DND-41 (cell line): ENCODE results near the gene NR5A2.

Source experiments
- ATAC-seq: fragments of 200-7000 bp; cut with Tn5 transposase; 3 replicates; pipeline ENCODE4 v1.9.1; 2021; ENCODE audit warnings: low read depth; ENCODE audit not compliant: insufficient read depth
- DNase-seq: peaks from one replicate; pipeline ENCODE4 v3.0.0-alpha.2; 2020
- H2AFZ ChIP-seq: 2 replicates; pipeline ENCODE4 v1.6.0; 2012; ENCODE audit warnings: low read depth, low read length
- H3K27ac ChIP-seq: 2 replicates; pipeline ENCODE4 v1.5.1; 2012; ENCODE audit warnings: low read length, inconsistent platforms
- H3K27me3 ChIP-seq: fragments of 200-600 bp; sonication (generic); 2 replicates; pipeline ENCODE4 v1.6.0; 2012; ENCODE audit warnings: low read length, mild to moderate bottlenecking, inconsistent platforms; ENCODE audit not compliant: insufficient read depth, poor library complexity
- H3K36me3 ChIP-seq: 2 replicates; pipeline ENCODE4 v1.5.1; 2012; ENCODE audit warnings: low read length, inconsistent platforms; ENCODE audit not compliant: insufficient read depth
- H3K4me1 ChIP-seq: 2 replicates; pipeline ENCODE4 v1.5.1; 2012; ENCODE audit warnings: mild to moderate bottlenecking, low read length; ENCODE audit not compliant: insufficient read depth
- H3K4me2 ChIP-seq: 2 replicates; pipeline ENCODE4 v1.6.0; 2012; ENCODE audit warnings: mild to moderate bottlenecking, moderate library complexity, low read length, inconsistent platforms; ENCODE audit not compliant: insufficient read depth
- H3K4me3 ChIP-seq, 2 experiments: fragments of 200-600 bp in 1 of 2; shearing (Covaris generic) in 1 of 2; 2 replicates each; pipeline ENCODE4 v1.5.1; 2012 to 2016; ENCODE audit warnings: inconsistent platforms in 2 of 2, low read length in 2 of 2, mild to moderate bottlenecking in 2 of 2, low read depth in 1 of 2, moderate library complexity in 1 of 2
- H3K79me2 ChIP-seq: 2 replicates; pipeline ENCODE4 v1.6.0; 2012; ENCODE audit warnings: low read length, inconsistent platforms; ENCODE audit not compliant: insufficient read depth
- H3K9ac ChIP-seq: 2 replicates; pipeline ENCODE4 v1.6.0; 2012; ENCODE audit warnings: low read depth, mild to moderate bottlenecking, inconsistent platforms, low read length, moderate library complexity
- H3K9me3 ChIP-seq: 2 replicates; pipeline ENCODE4 v1.5.1; 2012; ENCODE audit warnings: low read length, moderate library complexity, mild to moderate bottlenecking, inconsistent platforms; ENCODE audit not compliant: insufficient read depth, severe bottlenecking
- H4K20me1 ChIP-seq: 2 replicates; pipeline ENCODE4 v1.6.0; 2012; ENCODE audit warnings: low read length; ENCODE audit not compliant: insufficient read depth
- EZH2 ChIP-seq: IDR thresholded peaks from 3 replicates; pipeline ENCODE4 v1.6.1; 2012; ENCODE audit warnings: borderline replicate concordance, low read depth, mild to moderate bottlenecking, moderate library complexity, low read length, inconsistent platforms; ENCODE audit not compliant: severe bottlenecking
- TF ChIP-seq, protein P1 (sequence below): IDR thresholded peaks from 2 replicates; pipeline ENCODE4 v1.5.1; 2012; ENCODE audit warnings: borderline replicate concordance, low read length, moderate library complexity, mild to moderate bottlenecking; ENCODE audit not compliant: poor library complexity, severe bottlenecking; ENCODE audit errors: extremely low read depth

Gene NR5A2

DNA sequence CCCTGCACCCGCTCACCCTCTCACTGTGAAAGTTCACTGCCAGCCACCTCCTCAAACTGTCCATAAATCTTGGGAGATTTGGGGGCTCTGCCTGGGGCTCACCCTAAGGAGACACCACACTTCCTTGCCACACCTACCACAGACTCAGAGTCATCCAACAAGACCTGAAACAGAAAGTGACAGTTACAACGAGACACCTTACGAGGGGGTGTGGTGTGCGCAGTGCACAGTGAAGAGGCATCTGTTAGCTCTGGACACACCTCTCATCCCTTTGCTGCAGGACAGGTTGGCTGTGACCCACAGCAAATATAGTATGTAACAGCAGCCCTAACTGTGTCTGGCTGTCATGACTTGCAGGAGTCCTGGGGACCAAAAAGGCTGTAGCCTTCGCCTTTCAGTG is 190.2 kb downstream of the NR5A2 start:
- Histone ChIP-seq H2AFZ (no peak overlapping the region), H3K27me3 (peaks cover 7% of the 10 kb centered on the region), H3K79me2 (no peaks in the 10 kb centered on the region), H3K36me3 (no peaks in the 10 kb centered on the region), H3K9me3 (no peaks in the 10 kb centered on the region), H3K9ac (no peak overlapping the region), H3K27ac (no peak overlapping the region), H4K20me1 (no peaks in the 10 kb centered on the region), H3K4me2 (no peak overlapping the region), H3K4me1 (no peaks in the 10 kb centered on the region), H3K4me3 (no peak overlapping the region)
- ATAC-seq (no peak), DNase-seq (no peak)
- TF ChIP-seq EZH2: no peak
- TF ChIP-seq, protein P1, sequence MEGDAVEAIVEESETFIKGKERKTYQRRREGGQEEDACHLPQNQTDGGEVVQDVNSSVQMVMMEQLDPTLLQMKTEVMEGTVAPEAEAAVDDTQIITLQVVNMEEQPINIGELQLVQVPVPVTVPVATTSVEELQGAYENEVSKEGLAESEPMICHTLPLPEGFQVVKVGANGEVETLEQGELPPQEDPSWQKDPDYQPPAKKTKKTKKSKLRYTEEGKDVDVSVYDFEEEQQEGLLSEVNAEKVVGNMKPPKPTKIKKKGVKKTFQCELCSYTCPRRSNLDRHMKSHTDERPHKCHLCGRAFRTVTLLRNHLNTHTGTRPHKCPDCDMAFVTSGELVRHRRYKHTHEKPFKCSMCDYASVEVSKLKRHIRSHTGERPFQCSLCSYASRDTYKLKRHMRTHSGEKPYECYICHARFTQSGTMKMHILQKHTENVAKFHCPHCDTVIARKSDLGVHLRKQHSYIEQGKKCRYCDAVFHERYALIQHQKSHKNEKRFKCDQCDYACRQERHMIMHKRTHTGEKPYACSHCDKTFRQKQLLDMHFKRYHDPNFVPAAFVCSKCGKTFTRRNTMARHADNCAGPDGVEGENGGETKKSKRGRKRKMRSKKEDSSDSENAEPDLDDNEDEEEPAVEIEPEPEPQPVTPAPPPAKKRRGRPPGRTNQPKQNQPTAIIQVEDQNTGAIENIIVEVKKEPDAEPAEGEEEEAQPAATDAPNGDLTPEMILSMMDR: no peak

DNA sequence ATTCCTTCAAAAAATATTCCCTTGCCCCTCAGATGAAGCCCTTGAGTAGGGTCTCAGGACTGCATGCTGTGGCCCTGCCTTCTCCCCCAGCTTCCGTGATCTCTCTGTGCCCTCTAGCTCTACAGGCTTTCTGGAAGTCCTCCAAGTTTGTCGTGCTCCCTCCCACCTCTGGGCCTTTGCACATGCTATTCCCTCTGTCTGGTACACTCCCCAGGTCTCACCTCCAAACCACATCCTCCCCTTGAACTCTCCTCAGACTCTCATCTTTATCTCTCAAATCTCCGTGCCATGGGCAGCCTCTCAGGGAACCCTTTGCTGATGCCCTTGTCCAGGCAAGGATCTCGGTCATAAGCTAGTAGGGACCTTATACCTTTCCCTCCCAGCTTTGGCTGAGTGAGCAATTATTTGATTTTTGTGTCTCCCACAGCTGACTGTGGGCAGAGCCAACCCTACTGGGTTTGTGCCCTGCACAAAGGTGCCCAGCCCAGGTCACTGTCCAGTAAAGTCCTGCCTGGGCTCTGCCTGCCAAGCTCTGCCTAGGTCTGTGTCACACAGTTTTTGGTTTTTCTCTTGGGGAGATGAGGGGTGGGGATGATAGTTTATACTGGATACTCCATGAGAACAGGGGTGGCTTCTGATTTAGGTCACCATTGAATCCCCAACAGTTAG is 194.2 kb downstream of the NR5A2 start:
- no peaks in the 10 kb centered on the region for H3K9me3 ChIP-seq
- TF ChIP-seq, protein P1: no peak
- TF ChIP-seq EZH2: no peak
- ATAC-seq: peak; percentile 48; the same call in 2 of the 3 replicates

DNA sequence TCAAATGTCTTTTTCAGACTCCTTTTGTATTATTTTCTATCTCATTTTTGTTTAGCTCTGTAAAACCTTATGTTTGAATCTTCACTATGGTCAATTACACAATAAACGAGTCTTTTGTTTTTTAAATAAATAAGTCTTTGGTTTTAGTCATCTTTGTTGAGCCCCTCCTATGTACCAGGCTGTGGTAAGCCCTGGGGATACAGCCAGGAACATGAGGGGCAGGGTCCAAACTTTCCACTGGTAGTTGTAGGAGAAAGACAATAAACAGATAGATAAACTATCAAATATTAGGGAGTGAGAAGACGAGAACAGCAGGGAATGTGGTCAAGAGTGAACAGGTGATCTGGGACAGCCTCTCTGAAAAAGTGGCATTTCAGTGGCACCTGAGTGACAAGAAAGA is 195.7 kb downstream of the NR5A2 start:
- Histone ChIP-seq H3K9ac (no peak overlapping the region), H3K4me1 (peaks cover 7% of the 10 kb centered on the region), H3K36me3 (no peaks in the 10 kb centered on the region), H3K4me3 (no peak overlapping the region), H3K4me2 (no peak overlapping the region), H3K79me2 (no peaks in the 10 kb centered on the region), H3K9me3 (no peaks in the 10 kb centered on the region), H3K27me3 (peaks cover 16% of the 10 kb centered on the region), H4K20me1 (no peaks in the 10 kb centered on the region), H3K27ac (no peak overlapping the region), H2AFZ (no peak overlapping the region)
- TF ChIP-seq EZH2: no peak
- TF ChIP-seq, protein P1: no peak
- ATAC-seq (no peak), DNase-seq (no peak)

More for the DNA sequence above, 194.2 kb downstream of the NR5A2 start:
- no peak overlapping the region for H2AFZ ChIP-seq
- H3K4me3 ChIP-seq: no peak overlapping the region
- no peaks in the 10 kb centered on the region for H3K36me3 ChIP-seq
- H4K20me1 ChIP-seq: no peaks in the 10 kb centered on the region
- H3K4me1 ChIP-seq: peaks cover 7% of the 10 kb centered on the region
- peaks cover 18% of the 10 kb centered on the region for H3K27me3 ChIP-seq
- H3K4me2 ChIP-seq: no peak overlapping the region
- H3K9ac ChIP-seq: no peak overlapping the region
- DNase-seq: peak; percentile 24
- H3K27ac ChIP-seq: no peak overlapping the region
- H3K79me2 ChIP-seq: no peaks in the 10 kb centered on the region

DNA sequence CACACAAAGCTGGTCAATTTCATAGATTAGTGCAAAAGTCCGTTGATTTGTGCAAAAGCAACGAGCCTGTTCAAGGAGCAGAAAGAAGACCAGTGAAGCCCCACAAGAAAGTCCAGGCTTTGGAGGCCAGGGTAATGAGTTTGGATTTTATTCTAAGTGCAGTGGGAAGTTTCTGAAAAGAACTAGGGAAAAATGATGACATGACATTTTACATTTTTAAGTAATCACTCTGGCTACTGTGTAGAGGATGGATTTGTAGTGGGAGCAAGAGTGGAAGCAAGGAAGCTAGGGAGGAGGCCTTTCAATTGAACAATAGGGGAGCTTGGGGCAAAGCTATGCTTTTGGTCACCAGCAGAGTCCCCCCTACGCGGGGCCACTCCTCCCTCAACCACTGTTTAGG is 196.1 kb downstream of the NR5A2 start:
- H3K4me2 ChIP-seq: no peak overlapping the region
- no peaks in the 10 kb centered on the region for H3K36me3 ChIP-seq
- no peaks in the 10 kb centered on the region for H3K9me3 ChIP-seq
- no peak overlapping the region for H2AFZ ChIP-seq
- H3K79me2 ChIP-seq: no peaks in the 10 kb centered on the region
- H4K20me1 ChIP-seq: no peaks in the 10 kb centered on the region
- TF ChIP-seq, protein P1: no peak
- TF ChIP-seq EZH2: no peak
- H3K4me1 ChIP-seq: peaks cover 7% of the 10 kb centered on the region
- H3K4me3 ChIP-seq: no peak overlapping the region
- H3K9ac ChIP-seq: no peak overlapping the region
- peaks cover 16% of the 10 kb centered on the region for H3K27me3 ChIP-seq
- no peak for ATAC-seq
- H3K27ac ChIP-seq: no peak overlapping the region
- DNase-seq: no peak
